NCI-H446 treated with DMSO at 0.1 percent for 48 hours (cell line): ENCODE results near the gene DOCK2.

Experiments used
- DNase-seq: peaks from one replicate; lab custom pipeline; 2025; lab: John Stamatoyannopoulos, UW

Gene DOCK2

DNA sequence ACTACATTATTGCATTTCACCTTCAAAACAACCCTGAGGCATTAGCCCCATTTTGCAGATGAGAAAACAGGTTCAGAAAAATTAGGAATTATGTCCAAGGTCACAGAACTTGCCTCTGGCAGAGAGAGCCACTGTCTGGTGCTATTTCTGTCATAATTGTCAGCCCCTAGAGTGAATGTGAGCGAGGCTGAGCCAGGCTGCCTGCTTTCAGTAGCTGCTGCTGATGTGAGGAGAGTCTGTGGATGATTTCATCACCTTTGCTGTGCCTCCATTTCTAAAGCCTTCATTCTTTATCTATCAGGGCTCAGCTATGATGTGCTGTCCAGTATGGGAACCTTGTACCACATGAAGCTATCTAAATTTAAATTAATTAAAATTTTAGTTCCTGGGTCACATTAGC lies 271.8 kb downstream of the DOCK2 start:
- no peak for DNase-seq

DNA sequence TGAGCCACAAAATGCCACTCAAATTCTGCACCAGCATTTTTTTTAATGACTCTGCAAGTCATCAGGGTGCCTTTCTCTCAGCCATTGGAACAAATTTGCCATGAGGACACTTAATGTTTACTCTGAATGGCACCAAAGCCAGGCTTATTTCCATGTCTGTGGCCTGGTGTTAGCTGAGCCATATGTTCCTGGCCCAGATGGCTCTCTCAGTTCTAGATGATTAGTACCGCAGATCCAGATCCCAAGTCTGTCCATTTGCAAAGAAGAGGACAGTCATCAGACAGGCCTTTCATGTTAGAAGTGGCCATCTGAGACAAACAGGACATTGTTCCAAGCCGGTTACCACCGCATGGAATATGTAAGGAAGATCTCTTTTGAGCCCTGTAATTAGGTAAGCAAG lies 272.9 kb downstream of the DOCK2 start:
- DNase-seq, result no peak

DNA sequence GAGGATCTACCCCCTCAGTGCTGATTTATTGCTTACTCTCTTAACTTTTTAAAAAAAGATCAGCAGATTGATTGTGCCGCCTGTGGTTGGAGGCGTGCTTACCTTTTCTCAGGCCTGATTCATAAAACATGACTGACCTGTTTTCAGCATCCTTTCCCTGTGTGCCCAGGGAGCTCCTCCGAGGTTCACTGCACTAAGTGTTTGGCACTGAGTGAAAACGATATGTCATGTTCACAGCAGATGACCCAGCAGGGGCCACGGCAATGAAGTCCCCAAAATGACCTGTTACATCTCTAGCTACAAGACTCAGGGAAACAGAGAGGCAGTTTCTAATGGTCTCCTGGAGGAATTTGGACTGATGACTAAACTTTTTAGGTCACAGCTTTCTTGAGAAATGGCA lies 273.3 kb downstream of the DOCK2 start:
- no peak for DNase-seq

DNA sequence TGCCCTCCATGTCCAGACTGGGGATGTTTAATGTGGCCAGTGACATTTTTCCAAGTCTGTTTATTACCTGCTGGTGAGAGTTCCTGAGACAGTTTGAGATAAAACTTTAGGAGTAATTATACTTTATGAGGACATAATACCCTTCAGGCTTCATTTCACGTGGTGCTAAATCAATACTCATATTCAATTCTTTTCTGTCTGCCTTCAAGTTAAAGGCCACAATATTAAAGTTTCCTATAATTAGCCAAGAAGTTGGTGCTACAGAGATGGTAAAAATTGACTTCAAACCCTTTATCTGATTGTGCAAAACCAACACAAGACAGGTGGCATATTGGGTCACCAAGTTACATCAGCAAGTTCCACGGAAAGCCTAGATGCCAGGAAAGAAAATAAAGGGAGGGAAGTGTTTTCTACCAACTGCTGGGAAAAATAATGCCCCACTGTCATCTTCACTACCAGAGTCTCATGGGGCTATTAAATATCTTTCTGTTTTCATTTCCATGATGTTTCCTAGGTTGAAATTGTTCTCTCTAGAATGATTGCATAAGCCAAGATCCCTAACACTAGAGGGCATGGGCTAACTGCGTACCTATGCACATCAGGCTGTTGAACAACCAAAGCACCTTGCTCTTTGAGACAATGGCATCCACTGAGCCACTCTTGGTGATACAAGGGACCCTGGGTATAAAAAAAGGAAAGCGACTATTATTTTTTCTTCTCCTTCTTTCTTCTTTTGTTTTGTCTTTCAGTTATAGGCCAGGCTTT lies 274.6 kb downstream of the DOCK2 start:
- DNase-seq, result no peak

DNA sequence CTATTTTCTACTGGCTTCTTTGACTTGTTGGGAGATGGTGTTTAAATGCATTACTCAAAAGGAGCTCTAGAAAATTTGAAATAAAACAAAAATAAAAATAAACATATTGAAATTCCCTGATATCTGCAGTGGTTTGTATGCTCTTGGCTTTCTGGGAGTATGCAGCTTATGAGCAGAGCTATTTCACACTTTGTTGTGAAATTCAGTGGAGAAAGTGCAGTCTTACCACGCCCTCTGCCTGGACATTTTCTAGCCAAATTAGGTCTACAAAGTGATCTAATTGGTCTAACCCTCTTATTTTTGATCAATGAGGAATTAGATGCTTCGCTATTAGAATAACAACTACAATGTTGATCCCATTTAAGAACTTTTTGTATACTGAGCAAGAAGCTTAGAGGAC lies 276.4 kb downstream of the DOCK2 start:
- DNase-seq, result no peak

DNA sequence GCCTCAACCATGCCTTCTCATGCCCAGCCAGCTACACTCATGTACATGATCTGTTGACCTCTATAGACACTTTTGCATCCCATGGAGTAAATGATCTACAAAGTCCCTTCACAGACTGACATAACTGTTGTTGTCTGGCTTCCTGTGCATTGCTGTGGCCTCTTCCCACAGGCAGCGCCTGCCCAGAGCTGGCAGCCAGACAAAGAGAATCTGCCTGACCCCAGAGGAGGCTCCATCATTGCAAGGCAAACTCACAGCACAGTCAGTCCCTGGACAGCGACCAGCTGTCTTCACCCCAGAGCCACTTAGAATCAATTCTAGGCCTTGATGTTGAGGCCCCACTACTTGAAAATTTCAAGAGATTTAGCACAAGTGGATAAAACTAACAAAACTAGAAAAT lies 277.7 kb downstream of the DOCK2 start:
- DNase-seq, result no peak

DNA sequence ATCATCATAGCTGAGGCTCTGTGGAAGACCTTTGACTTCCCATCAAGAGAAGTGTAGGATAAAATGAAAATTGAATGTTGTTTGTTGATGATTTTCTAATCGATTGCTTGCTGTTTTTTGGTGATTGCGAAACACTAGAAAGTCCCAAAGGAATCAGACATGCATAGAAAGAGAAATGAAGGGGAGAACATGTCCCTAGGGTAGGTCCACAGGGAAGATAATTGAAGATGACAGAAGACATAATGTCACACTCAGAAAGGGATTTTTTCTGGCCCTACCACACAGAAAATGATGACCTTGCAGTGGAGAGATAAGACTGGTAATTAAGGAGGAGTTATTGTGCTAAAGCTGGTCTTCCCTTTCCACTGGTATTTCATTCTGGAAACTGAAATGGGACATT lies 280.4 kb downstream of the DOCK2 start:
- DNase-seq, result no peak

DNA sequence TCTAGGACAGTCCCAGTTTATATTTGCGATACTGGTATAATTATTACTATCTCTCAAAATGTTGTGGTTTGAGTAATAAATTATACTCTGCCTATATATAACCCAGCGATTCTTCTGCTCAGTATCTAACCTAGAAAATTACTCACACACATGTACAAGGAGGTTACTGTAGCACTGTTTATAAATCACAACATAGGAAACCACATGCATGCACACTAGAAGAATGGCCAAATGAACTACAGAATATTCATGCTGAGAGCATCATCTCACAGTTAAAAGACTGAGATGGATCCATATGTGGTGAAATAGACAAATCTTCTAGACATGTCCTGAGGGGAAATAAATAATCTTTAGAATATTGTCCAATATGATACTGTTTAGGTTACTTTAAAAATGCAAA lies 281.2 kb downstream of the DOCK2 start:
- no peak for DNase-seq

DNA sequence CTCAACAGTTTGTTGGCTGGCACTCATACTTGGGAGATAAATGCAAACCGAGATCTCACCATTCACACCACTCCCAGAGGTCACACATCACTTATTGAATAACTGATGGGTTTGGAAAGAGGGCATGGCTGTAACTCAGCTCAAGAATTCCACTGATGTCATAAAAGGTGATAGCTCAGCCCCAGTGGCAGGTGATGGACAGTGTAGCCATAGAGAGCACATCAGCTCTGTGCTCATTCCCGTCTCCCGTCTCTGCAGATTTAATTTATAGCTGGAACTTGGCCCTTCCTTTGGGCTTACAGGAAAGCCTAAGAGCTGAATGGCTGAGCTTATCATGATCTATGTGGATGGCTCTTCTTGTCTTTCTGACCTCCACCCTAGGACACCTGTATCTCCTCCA lies 283.4 kb downstream of the DOCK2 start:
- DNase-seq, result no peak

DNA sequence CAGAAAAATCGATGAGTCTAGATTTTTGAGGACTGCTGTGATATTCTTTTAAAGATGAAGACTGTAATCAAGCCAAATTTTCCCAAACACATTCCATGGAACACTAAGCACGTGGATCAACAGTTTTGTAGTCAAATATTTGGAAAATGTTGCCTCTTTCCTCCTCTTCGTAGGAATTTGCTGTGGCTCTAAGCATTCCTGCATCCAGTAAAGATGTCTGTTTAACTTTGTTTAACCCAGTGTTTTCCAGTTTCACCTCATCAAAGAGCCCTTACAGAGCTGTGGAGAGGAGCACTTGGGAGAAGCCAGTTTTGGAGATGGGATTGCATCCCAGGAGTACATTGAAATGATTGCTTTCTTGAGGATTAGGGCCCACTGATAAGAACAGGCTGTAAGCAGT lies 284.3 kb downstream of the DOCK2 start:
- no peak for DNase-seq

DNA sequence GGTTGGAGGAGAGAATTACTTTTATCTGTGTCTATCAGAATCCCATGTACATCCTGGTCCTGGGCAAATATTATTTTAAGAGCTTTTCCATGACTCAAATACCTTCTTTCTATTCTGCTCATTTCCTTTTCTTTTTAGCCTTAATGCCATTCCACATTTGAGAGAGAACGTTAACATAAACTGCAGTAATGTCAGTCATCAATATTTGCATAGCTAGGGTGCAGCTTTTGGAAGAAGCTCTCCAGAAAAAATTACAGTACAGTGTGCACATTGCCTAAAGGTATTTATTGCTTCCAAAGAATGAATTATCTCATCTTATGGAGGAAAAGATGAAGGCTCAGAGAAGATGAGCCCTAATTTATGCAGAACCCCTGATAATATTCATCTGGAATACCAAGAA lies 284.9 kb downstream of the DOCK2 start:
- DNase-seq, result no peak

DNA sequence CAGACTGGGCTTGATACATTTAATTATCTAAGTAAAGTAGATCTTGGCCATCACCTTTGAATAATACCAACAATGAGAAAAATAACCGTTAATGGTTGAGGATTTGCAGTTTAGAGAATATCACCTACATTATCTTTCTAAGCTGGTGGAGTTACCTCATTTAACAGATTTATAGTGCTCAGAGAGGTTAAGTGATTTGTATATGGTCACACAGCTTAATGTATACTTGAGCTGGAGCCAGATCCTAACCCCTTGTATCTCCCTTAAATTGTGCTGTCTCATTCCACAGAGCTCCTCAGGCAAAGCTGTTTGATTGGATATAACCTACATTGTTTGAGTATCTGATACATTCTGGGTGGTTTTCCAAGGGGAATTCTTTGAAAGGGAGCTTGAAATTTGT lies 285.4 kb downstream of the DOCK2 start:
- DNase-seq, result no peak

DNA sequence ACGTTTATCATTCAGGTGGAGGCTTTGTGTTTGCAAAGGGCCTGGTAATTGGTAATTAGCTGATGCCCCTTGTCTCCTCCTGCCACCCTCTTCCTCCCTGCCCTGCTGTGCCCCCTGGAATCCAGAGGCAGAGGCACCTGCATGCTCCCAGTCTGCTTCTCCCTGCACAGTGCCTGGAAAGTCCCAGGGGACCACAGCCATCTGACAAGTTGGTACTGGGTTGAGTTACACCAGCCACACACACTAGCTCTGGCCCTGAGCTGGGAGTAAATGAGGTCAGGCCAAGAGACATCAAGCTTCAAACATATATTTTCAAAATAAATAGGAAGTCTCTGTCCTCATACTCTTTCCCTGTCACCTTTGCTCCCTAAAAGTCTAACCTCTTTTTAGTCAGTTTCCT lies 286.9 kb downstream of the DOCK2 start:
- no peak for DNase-seq

DNA sequence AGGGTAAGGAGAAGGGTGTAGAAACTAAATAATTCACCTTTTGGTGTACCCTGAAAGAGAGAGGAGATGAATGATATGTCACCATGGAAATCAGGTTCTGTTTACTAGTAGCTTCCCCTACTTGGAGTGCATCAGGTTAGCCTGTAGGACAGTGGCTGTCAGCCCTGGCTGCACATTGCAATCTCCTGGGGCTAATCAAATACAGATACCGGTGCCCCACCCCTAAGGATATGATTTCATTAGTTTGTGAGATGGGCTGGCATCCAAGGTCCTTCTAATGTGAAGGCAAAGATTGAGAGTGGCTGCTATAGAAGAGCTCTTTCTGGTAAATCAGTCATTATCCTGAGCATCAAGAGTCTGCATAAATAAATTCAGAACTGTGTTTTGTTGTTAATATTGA lies 296.1 kb downstream of the DOCK2 start:
- no peak for DNase-seq

DNA sequence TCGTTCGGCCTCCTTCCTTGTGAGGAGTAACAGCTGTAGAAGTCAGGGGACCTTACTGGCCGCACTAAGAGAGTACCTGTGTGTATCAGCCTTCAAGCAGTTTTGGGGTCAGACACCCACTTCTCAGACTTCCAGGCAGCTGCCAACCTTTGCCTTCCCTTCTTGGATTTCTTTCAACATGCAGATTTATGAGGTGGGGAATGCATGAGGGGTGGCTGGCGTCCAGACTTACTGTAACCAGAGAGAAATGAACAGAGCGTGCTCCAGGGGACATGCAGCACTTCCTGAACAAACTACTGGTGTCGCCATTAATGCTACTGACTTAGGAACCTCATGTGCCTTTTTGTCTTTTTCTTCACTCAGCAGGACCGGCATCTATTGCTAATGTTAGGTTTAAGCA lies 296.5 kb downstream of the DOCK2 start:
- DNase-seq, result no peak

DNA sequence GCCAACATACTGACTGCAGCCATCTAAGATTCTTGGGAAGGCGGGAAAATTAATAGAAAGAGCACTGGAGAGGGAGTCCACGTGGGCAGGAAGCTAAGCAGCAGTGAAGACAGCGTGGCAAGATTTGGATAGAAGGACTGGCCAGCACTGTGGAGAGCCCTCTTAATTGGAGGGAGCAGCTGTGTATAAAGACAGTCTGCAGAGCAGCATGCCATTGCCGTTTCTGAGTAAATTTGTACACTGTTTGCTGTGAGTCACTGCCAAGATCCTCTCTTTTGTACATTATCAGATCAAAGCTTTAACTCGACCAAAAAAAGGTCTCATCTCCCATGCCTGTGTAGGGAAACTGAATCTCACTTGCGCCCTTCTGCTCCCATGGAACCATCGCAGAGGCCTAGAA lies 297.9 kb downstream of the DOCK2 start:
- DNase-seq, result no peak

DNA sequence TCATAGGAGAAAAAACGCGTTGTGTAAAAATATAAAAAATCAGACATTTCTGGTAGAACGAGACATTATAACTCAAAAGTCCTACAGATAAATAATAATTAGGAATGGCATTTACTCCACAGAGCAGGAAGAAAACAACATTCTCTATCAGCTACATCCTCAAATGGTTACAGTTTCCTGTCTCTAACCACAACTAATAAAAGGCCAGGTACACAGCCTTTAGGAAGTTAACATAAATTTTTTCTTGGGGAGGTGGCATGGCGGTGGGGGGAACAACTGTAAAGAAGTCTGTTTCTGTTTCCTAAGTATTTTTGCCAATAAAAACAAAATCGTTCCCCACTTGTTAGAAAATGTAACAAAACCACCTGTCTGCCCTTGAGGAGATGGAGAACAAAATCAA lies 298.7 kb downstream of the DOCK2 start:
- no peak for DNase-seq

DNA sequence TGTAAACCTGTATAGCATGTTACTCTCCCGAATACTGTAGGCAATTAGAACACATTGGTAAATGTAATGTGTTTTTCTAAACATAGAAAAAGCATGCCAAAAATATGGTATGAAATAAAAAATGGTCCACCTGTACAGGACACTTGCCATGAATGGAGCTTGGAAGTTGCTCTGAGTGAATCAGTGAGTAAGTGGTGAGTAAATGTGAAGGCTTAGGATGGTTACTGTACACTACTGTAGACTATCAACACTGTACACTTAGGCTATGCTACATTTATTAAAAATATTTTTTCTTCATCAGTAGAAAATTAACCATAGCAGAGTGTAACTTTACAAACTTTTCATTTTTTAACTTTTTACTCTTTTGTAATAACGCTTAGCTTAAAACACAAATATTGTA lies 301.4 kb downstream of the DOCK2 start:
- no peak for DNase-seq

DNA sequence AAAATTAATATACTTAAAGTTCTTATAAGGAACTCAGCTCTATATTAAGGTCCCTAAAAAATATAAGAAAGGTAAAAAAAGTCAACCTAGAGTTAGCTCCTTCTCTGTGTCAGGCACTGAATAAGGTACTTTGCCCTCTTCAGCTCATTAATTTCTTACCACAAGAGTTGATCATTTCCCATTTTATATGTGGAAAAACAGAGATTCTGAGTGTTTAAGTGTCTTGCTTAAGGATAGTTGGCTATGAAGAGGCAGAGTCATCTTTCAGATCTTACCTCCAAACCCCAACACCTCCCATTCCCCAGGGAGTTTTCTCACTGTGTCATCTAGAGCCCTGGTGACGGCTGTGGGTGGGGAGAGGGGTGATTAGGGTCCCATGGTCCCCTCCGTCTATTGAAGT lies 302.7 kb downstream of the DOCK2 start:
- DNase-seq, result no peak

DNA sequence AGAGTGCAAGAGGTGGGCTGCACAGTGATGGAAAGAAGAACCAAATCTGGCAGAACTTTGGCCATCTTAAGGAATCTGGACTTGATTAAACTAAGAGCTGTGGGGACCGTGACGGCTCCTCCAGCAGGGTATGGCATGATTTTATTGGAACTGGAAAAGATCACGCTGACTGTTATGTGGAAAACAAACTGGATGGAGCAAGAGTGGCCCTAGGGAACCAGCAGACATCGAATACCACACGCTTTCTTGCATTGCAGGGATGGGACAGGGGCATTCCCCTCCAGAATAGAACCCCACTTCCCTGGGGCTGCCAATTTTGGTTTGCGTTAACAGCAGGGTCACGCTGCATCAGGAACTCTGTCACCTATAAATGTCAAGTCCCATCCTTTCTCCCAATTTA lies 304.5 kb downstream of the DOCK2 start:
- no peak for DNase-seq

DNA sequence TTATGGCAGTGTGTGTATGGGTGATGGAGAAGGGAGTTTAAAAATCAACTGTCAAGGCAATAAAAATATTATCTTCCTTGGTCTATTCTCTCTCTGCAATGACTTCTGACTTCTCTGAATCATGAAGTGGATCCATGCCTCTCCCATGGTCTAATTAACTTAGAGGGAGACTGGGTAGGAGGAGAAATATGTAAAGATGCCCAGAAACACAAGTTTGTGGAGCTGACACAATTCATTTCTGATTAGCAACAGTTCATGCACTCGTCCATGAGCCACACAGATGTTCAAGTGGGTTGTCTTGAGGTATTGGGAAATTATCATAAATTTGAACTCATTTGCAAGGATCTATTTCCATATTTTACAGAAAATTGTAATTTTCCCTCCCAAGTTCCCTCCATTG lies 305.1 kb downstream of the DOCK2 start:
- DNase-seq, result no peak

DNA sequence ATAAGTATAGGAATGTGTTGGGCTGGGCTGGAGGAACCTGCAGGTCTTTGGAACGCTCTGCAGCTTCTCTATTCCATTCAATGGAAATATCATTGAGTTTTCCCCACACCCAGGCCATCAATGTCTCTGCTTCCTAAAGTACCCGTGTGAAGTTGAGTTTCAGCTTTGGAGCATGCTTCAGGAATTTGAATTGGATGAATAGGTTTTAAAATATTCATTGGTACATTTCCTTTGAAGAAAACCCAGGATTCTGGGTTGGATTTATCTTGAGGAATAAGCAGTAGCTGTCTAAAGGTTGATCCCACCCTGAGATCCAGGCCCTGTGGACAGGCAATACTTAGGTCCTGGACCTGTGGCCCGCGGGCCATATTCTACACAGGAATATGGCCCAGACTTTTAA lies 306.0 kb downstream of the DOCK2 start:
- DNase-seq, result no peak

DNA sequence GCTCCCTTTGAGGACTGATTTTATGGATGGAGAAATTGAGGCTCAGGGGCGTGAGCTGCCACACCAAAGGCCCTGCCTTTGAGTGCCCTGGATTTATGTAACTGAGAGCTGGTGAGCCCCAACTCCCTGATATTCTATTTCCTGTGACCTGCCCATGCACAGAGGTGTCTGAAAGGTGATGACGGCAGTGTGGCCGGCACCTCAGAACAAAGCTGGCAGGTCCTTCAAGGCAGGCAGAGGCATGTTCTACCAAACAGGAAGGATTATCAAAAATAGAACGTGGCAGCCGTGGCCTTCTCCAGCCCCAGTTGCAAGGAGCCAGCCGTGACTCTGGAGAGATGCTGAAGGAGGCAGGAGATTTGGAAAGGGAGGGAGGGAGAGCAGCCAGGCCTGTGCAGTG lies 307.0 kb downstream of the DOCK2 start:
- DNase-seq, result no peak

DNA sequence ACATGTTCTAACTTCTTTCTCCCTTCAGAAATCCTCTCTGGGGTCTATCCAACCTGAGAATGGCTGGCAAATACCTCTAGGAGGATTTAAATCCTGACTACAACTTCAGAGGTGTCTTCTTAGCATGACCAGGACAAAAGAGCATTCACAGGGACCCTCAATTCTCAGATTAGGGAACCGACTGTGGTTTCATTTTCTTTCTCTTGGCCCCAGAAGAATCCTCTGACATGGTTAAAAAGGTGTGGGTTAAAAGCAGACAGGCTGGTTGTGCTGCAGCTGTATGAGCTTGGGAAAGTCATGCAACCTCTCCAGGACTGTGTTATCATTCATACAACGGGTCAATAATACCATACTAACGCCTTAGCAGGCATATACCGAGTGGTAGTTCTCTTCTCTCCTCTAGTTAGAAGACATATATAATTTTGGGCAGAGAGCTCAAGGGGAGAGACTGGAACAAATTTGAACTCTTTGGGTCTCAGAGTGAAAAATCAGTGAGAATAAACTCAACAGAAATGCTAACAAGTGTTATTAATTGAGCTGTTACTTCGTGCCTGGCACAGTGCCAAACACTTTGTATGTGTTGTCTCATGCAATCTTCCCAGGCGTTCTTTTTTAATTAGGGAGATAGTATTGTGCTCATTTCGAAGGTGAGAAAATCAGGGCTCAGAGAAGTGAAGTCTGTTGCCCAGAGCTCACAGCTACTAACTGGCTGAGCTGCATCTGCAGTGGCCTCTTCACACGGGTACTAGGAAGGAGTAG lies 308.0 kb downstream of the DOCK2 start:
- no peak for DNase-seq
